HG03064 (cell line): ENCODE results near the gene PRSS56.

Source experiments
- ATAC-seq: cut with Tn5 transposase; IDR thresholded peaks from one replicate; pipeline ENCODE4 v1.9.1; 2021; ENCODE audit warnings: low read depth; ENCODE audit not compliant: unreplicated experiment

The PRSS56 gene

GRCh38 chr2:232486558-232487384 lies 33.4 kb upstream of the PRSS56 start:
- no peak for ATAC-seq

GRCh38 chr2:232487385-232488096 lies 32.6 kb upstream of the PRSS56 start, which contains the start of gene ECEL1:
ECEL1 (minus strand) TSS chr2:232487834; CDS start chr2:232486653, 1,181 bp downstream.
- no peak for ATAC-seq

- no peak for ATAC-seq
Measured at GRCh38 chr2:232488097-232488711, 32.0 kb upstream of the PRSS56 start.

- no peak for ATAC-seq
Measured at GRCh38 chr2:232488721-232489300, 31.4 kb upstream of the PRSS56 start.

- no peak for ATAC-seq
Measured at GRCh38 chr2:232489516-232490220, 30.5 kb upstream of the PRSS56 start.

GRCh38 chr2:232490221-232491138 lies 29.7 kb upstream of the PRSS56 start:
- ATAC-seq: no peak

- ATAC-seq: no peak
Measured at GRCh38 chr2:232491139-232491780, 28.9 kb upstream of the PRSS56 start.

- ATAC-seq: no peak
Measured at GRCh38 chr2:232492236-232492848, 27.8 kb upstream of the PRSS56 start.

- no peak for ATAC-seq
Measured at GRCh38 chr2:232492963-232493700, 27.1 kb upstream of the PRSS56 start.

- no peak for ATAC-seq
Measured at GRCh38 chr2:232493701-232494474, 26.3 kb upstream of the PRSS56 start.

- no peak for ATAC-seq
Measured at GRCh38 chr2:232494542-232494941, 25.6 kb upstream of the PRSS56 start.

- no peak for ATAC-seq
Measured at GRCh38 chr2:232495292-232495691, 24.9 kb upstream of the PRSS56 start.

- no peak for ATAC-seq
Measured at GRCh38 chr2:232496501-232497270, 23.5 kb upstream of the PRSS56 start.

GRCh38 chr2:232497348-232497747 lies 22.8 kb upstream of the PRSS56 start:
- ATAC-seq: no peak

- no peak for ATAC-seq
Measured at GRCh38 chr2:232498452-232498851, 21.7 kb upstream of the PRSS56 start.

- ATAC-seq: no peak
Measured at GRCh38 chr2:232501331-232501771, 18.8 kb upstream of the PRSS56 start.
